IMR-90 (cell line): ENCODE data around the gene VPS11.

ENCODE experiments used
- CTCF ChIP-seq: conservative IDR thresholded peaks from 2 replicates; pipeline ENCODE4 v1.5.1; 2012; ENCODE audit warnings: mild to moderate bottlenecking, low read depth, low read length, improper control_type of control experiment
- NFE2L2 ChIP-seq: fragments of 150-350 bp; IDR thresholded peaks from 2 replicates; pipeline ENCODE4 v1.6.1; 2016; ENCODE audit warnings: low read depth, mild to moderate bottlenecking, low read length
- POLR2A ChIP-seq: IDR thresholded peaks from 2 replicates; pipeline ENCODE4 v1.6.1; 2012; ENCODE audit warnings: mild to moderate bottlenecking, low read depth, low read length
- RAD21 ChIP-seq: IDR thresholded peaks from 2 replicates; pipeline ENCODE4 v1.6.1; 2012; ENCODE audit warnings: low read length, improper control_type of control experiment
- RCOR1 ChIP-seq: IDR thresholded peaks from 2 replicates; pipeline ENCODE4 v1.6.1; 2012; ENCODE audit warnings: mild to moderate bottlenecking, low read length, improper control_type of control experiment; ENCODE audit not compliant: insufficient replicate concordance
- RFX5 ChIP-seq: IDR thresholded peaks from 2 replicates; pipeline ENCODE4 v1.8.0; 2012; ENCODE audit warnings: low read depth, mild to moderate bottlenecking, low read length, moderate library complexity
- SMC3 ChIP-seq: fragments of 150-350 bp; IDR thresholded peaks from 2 replicates; pipeline ENCODE4 v1.6.1; 2016; ENCODE audit warnings: low read depth, mild to moderate bottlenecking, antibody characterized with exemption, low read length, moderate library complexity

GRCh38 chr11:119084663-119085436 lies 17.2 kb downstream of the VPS11 start, which contains the start of gene HMBS:
- TF ChIP-seq RAD21: no peak
- TF ChIP-seq CTCF: no peak
- peak; percentile 68; the same call in 1 of the 2 replicates for TF ChIP-seq POLR2A
- no peak for TF ChIP-seq RCOR1
- no peak for TF ChIP-seq SMC3
- no peak for TF ChIP-seq NFE2L2
- TF ChIP-seq RFX5: no peak
